ENCODE results near the gene CNIH3.

GRCh38 chr1:224615861-224616755 is at the start of gene CNIH3:
- no peak for TF ChIP-seq RAD21 (IDR thresholded peaks at IDR 0.05; ENCODE audit: low read depth)
- no peak for TF ChIP-seq CEBPB (IDR thresholded peaks at IDR 0.05)
- no peak for TF ChIP-seq FOXM1 (IDR thresholded peaks at IDR 0.05; ENCODE audit: borderline replicate concordance, low read depth)
- TF ChIP-seq YY1 (IDR thresholded peaks at IDR 0.05; ENCODE audit: low read depth): no peak
- TF ChIP-seq USF1 (IDR thresholded peaks at IDR 0.05): peak; percentile 67
- peak; percentile 11; the same call in 1 of the 2 replicates for TF ChIP-seq TCF12 (IDR thresholded peaks at IDR 0.05; ENCODE audit: low read depth)
- TF ChIP-seq TAF1 (IDR thresholded peaks at IDR 0.05; ENCODE audit: low read depth): peak; percentile 50; the same call in 1 of the 2 replicates
